Calu3 (cell line): ENCODE measurements around the gene GHITM. TPM values are rescaled to one million over a fixed set of nuclear protein-coding genes. Genes with fewer than 3 reads are reported as not detected.

ENCODE experiments used
- BruUV-seq: library from RNA; stranded (reverse); fragments of 400-500 nt; replicated peaks from 2 replicates; lab custom pipeline; 2021; lab: Mats Ljungman, UMichigan
- CTCF ChIA-PET: fragments of 300-600 bp; sonication (Branson Sonifier 250); formaldehyde crosslinking; loops from one replicate; lab custom pipeline; 2022; ENCODE audit warnings: antibody characterized with exemption; lab: Charles Lee
- DNase-seq: peaks from one replicate; pipeline ENCODE4 v3.0.0; 2022
- H3K27ac Mint-ChIP-seq: one replicate; pipeline ENCODE4 v1.8.0; 2022; ENCODE audit warnings: mixed read lengths; ENCODE audit not compliant: unreplicated experiment
- H3K27me3 Mint-ChIP-seq: one replicate; pipeline ENCODE4 v1.8.0; 2022; ENCODE audit warnings: mixed read lengths; ENCODE audit not compliant: unreplicated experiment
- H3K36me3 Mint-ChIP-seq: one replicate; pipeline ENCODE4 v1.8.0; 2022; ENCODE audit warnings: mild to moderate bottlenecking, moderate library complexity, mixed read lengths; ENCODE audit not compliant: insufficient read depth, unreplicated experiment
- H3K4me1 Mint-ChIP-seq: one replicate; pipeline ENCODE4 v1.8.0; 2022; ENCODE audit warnings: mild to moderate bottlenecking, low read depth, mixed read lengths; ENCODE audit not compliant: unreplicated experiment
- H3K4me3 Mint-ChIP-seq: one replicate; pipeline ENCODE4 v1.8.0; 2022; ENCODE audit warnings: mild to moderate bottlenecking, low read depth, moderate library complexity, mixed read lengths; ENCODE audit not compliant: unreplicated experiment
- H3K9me3 Mint-ChIP-seq: one replicate; pipeline ENCODE4 v1.8.0; 2022; ENCODE audit warnings: low read depth, mixed read lengths; ENCODE audit not compliant: unreplicated experiment
- intact Hi-C: fragments of 100-400 bp; cut with micrococcal nuclease; formaldehyde crosslinking; loops from one replicate; pipeline ENCODE4 v1.10.0; 2022; ENCODE audit not compliant: unreplicated experiment
- total RNA-seq: library from RNA; stranded (reverse); gene quantifications from 2 replicates; pipeline ENCODE4 v1.2.3, GENCODE V29; 2022
- TF ChIP-seq, protein P1 (sequence below): fragments of 200-600 bp; IDR thresholded peaks from one replicate; pipeline ENCODE4 v1.8.0; 2022; ENCODE audit warnings: antibody characterized with exemption; ENCODE audit not compliant: unreplicated experiment

Gene GHITM
- total RNA-seq, 1 experiment from 2014 or later, result 107 TPM

GRCh38 chr10:84197643-84198042 lies 58.3 kb downstream of the GHITM start:
- DNase-seq, result no peak
- H3K27ac Mint-ChIP-seq, result no peak overlapping the region
- no peaks in the 10 kb centered on the region for H3K36me3 Mint-ChIP-seq
- BruUV-seq, result no TSS peak
- intact Hi-C loops, result no loop called here
- H3K9me3 Mint-ChIP-seq, result no peaks in the 10 kb centered on the region
- H3K4me3 Mint-ChIP-seq, result no peak overlapping the region
- no peaks in the 10 kb centered on the region for H3K4me1 Mint-ChIP-seq
- CTCF ChIA-PET, result no interaction called here
- TF ChIP-seq, protein P1, sequence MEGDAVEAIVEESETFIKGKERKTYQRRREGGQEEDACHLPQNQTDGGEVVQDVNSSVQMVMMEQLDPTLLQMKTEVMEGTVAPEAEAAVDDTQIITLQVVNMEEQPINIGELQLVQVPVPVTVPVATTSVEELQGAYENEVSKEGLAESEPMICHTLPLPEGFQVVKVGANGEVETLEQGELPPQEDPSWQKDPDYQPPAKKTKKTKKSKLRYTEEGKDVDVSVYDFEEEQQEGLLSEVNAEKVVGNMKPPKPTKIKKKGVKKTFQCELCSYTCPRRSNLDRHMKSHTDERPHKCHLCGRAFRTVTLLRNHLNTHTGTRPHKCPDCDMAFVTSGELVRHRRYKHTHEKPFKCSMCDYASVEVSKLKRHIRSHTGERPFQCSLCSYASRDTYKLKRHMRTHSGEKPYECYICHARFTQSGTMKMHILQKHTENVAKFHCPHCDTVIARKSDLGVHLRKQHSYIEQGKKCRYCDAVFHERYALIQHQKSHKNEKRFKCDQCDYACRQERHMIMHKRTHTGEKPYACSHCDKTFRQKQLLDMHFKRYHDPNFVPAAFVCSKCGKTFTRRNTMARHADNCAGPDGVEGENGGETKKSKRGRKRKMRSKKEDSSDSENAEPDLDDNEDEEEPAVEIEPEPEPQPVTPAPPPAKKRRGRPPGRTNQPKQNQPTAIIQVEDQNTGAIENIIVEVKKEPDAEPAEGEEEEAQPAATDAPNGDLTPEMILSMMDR, result no peak
- H3K27me3 Mint-ChIP-seq, result peaks cover 78% of the 10 kb centered on the region

DNA sequence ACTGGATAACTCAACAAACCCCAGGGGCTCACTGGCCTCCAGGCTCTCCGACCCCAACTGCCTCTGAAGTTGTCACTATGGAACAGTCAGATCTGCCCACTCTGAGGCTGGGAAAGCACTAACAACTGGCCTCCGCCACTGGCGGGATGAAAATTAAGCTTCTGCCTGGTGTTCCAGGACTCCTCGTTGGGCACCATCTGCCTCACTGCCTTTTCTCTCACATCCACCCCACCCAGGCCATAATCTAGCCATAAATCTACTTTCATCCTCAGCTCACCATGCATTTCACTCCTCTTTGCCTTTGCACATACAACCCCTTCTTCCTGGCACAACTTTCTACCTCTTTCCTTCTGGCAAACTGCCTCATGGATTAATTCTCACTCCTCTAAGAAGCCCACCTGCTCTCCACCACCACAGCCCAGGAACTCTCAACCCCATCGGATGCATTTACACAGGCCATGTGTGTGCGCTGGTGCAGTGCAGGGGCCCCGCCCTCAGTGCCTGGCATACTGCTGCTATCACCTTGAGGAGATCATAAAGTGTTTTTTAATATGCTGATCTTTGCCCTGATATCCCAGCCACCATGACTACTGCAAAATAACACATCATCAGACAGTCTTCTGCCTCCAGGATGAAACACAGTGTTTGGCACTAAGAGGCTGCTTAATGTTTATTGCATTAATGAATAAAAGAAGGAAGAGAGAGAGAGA lies 59.1 kb downstream of the GHITM start:
- Mint-ChIP-seq H3K9me3 (no peaks in the 10 kb centered on the region), H3K27me3 (peaks cover 71% of the 10 kb centered on the region), H3K4me1 (no peaks in the 10 kb centered on the region), H3K27ac (no peak overlapping the region), H3K4me3 (no peak overlapping the region), H3K36me3 (no peaks in the 10 kb centered on the region)
- intact Hi-C loops, result no loop called here
- no peak for DNase-seq
- CTCF ChIA-PET, result no interaction called here
- TF ChIP-seq, protein P1, result no peak
- no TSS peak for BruUV-seq

DNA sequence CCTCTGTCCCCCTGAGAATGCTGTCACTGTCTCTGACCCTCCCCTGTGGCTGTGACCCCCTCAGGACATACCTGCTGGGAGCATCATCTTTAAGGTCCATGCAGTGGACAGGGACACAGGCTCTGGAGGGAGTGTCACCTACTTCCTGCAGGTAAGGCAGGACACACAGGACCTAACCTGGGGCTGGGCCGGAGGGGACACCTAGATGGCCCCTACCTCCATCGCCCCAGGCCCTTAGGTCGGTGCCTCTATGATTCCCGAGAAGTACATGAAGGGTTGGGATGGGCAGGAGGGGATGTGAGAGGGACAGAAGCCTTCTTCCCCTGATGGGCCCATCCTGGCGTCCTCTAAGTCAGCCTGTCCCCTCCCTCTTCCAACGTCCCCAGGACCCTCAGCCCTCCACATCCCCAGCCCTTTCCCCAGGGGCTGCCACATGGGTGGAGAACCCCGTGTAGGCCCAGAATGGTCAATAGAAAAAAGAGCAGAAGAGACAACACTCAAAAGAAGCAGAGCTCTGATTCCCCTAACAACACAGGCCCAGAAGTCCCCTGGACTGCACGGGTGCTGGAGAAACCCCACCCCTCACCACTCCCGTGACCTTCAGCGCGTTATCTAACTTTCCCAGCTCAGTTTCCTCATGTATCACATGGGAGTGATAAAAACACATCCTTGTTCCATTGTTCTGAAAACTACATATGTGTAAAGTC lies 61.4 kb downstream of the GHITM start:
- H3K27ac Mint-ChIP-seq, result no peak overlapping the region
- no TSS peak for BruUV-seq
- peaks cover 59% of the 10 kb centered on the region for H3K27me3 Mint-ChIP-seq
- CTCF ChIA-PET, result no interaction called here
- H3K4me1 Mint-ChIP-seq, result no peaks in the 10 kb centered on the region
- intact Hi-C loops, result no loop called here
- no peak for DNase-seq
- H3K4me3 Mint-ChIP-seq, result no peak overlapping the region
- TF ChIP-seq, protein P1, result no peak
- H3K9me3 Mint-ChIP-seq, result no peaks in the 10 kb centered on the region
- H3K36me3 Mint-ChIP-seq, result no peaks in the 10 kb centered on the region

DNA sequence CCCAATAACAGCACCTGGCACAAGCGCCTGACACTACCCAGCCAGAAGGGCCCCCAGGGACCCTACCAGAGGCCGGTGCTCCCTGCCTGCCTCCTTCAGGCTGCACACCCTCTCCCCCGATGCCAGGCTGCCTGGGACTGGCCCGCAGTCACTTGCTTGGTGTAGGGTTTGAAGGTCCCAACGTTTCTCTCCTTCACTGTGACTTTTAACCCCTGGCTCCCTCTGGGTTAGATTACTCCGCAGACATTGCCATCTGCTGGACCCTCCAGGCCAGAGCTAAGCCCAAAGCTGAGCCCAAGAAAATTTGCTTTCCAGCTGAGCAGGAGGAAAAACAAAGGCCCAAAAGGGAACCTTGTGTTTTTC lies 61.9 kb downstream of the GHITM start:
- Mint-ChIP-seq H3K27ac (no peak overlapping the region), H3K36me3 (no peaks in the 10 kb centered on the region), H3K4me3 (no peak overlapping the region), H3K4me1 (no peaks in the 10 kb centered on the region), H3K27me3 (peaks cover 59% of the 10 kb centered on the region), H3K9me3 (no peaks in the 10 kb centered on the region)
- no peak for DNase-seq
- TF ChIP-seq, protein P1, result no peak
- CTCF ChIA-PET, result no interaction called here
- intact Hi-C loops, result no loop called here
- BruUV-seq, result no TSS peak
